K562 (cell line): ENCODE data around the gene RNASE7. TPM values are rescaled to one million over a fixed set of nuclear protein-coding genes. Genes with fewer than 3 reads are reported as not detected.

Experiments
- ATAC-seq: fragments of 200-7000 bp; cut with Tn5 transposase; 3 replicates; pipeline ENCODE4 v1.9.1; 2020; ENCODE audit warnings: moderate library complexity
- BruUV-seq: library from RNA; stranded (reverse); fragments of 400-500 nt; replicated peaks from 2 replicates; lab custom pipeline; 2021; lab: Mats Ljungman, UMichigan
- CTCF ChIA-PET: fragments of 300-600 bp; formaldehyde crosslinking; extraction: SDS; loops from one replicate; lab custom pipeline; 2021; ENCODE audit warnings: low intra/inter-chr PET ratio; lab: Yijun Ruan, JAX
- POLR2A ChIA-PET: fragments of 300-600, 350-650 bp; sonication (Branson Sonifier 250); formaldehyde crosslinking; extraction: SDS; loops from one replicate; lab custom pipeline; 2021; ENCODE audit warnings: antibody characterized with exemption, inconsistent platforms; lab: Yijun Ruan, JAX
- DNase-seq, 4 experiments: peaks; one replicate each; pipeline versions ENCODE4 v3.0.0 to v3.0.0-alpha.2; 2011 to 2018; ENCODE audit warnings: low spot score in 3 of 4, mixed read lengths in 3 of 4; ENCODE audit errors: extremely low read depth in 1 of 4
- FAIRE-seq: peaks from 2 replicates; lab custom pipeline; 2011; peaks lifted over from hg19 to GRCh38; lab: Jason Lieb, UNC
- H2AFZ ChIP-seq: 2 replicates; pipeline ENCODE4 v1.6.0; 2011; ENCODE audit warnings: low read depth, low read length, control low read depth, inconsistent platforms
- H3K27ac ChIP-seq: fragments of 200-600 bp; 3 replicates; pipeline ENCODE4 v1.8.0; 2011; ENCODE audit warnings: low read depth, mild to moderate bottlenecking, control low read depth, inconsistent platforms, low read length, moderate library complexity, mixed read lengths; ENCODE audit errors: extremely low read depth
- H3K27me3 ChIP-seq, 2 experiments: fragments of 300-600 bp in 1 of 2; 2 replicates in 1 of 2; 3 replicates in 1 of 2; pipeline versions ENCODE4 v1.6.0 to v1.8.0; 2011; ENCODE audit warnings: inconsistent platforms in 2 of 2, low read length in 2 of 2, mild to moderate bottlenecking in 1 of 2, mixed read lengths in 1 of 2, moderate library complexity in 1 of 2; ENCODE audit not compliant: control insufficient read depth in 2 of 2, insufficient read depth in 2 of 2
- H3K36me3 ChIP-seq: fragments of 300-600 bp; 3 replicates; pipeline ENCODE4 v1.8.0; 2011; ENCODE audit warnings: mild to moderate bottlenecking, low read length, inconsistent platforms; ENCODE audit not compliant: control insufficient read depth, insufficient read depth
- H3K4me1 ChIP-seq, 2 experiments: fragments of 200-600 bp in 1 of 2; replicated peaks in 1 of 2; 2 replicates in 1 of 2; 3 replicates in 1 of 2; pipeline versions ENCODE4 v1.5.1 to v1.8.0; 2011; ENCODE audit warnings: inconsistent platforms in 2 of 2, low read length in 2 of 2, mild to moderate bottlenecking in 1 of 2, mixed read lengths in 1 of 2, moderate library complexity in 1 of 2; ENCODE audit not compliant: control insufficient read depth in 2 of 2, insufficient read depth in 2 of 2
- H3K4me2 ChIP-seq: 2 replicates; pipeline ENCODE4 v1.6.1; 2011; ENCODE audit warnings: low read length, control low read depth, inconsistent platforms, mixed read lengths; ENCODE audit not compliant: insufficient read depth
- H3K4me3 ChIP-seq: fragments of 200-600 bp; sonication (generic), shearing (Covaris generic); 2 replicates; pipeline ENCODE4 v1.5.1; 2016; ENCODE audit warnings: control low read depth, inconsistent platforms
- H3K79me2 ChIP-seq: fragments of 200-600 bp; 3 replicates; pipeline ENCODE4 v1.8.0; 2011; ENCODE audit warnings: low read length, inconsistent platforms; ENCODE audit not compliant: control insufficient read depth, insufficient read depth
- H3K9ac ChIP-seq, 2 experiments: 2 replicates each; pipeline versions ENCODE4 v1.6.0 to v1.6.1; 2011; ENCODE audit warnings: low read depth in 2 of 2, low read length in 2 of 2, control low read depth in 1 of 2, inconsistent platforms in 1 of 2, mild to moderate bottlenecking in 1 of 2, mixed read lengths in 1 of 2; ENCODE audit not compliant: insufficient read depth in 1 of 2
- H3K9me1 ChIP-seq: one replicate; pipeline ENCODE4 v1.6.0; 2011; ENCODE audit warnings: inconsistent platforms, mild to moderate bottlenecking, low read length, moderate library complexity; ENCODE audit not compliant: control insufficient read depth, insufficient read depth
- H3K9me3 ChIP-seq: replicated peaks from 2 replicates; pipeline ENCODE4 v1.5.1; 2011; ENCODE audit warnings: low read depth, low read length, inconsistent platforms; ENCODE audit not compliant: control insufficient read depth, insufficient read depth
- H4K20me1 ChIP-seq: replicated peaks from 2 replicates; pipeline ENCODE4 v1.6.1; 2011; ENCODE audit warnings: low read length, inconsistent platforms, mixed read lengths; ENCODE audit not compliant: control insufficient read depth, insufficient read depth
- DACH1 ChIP-seq: fragments of 450-650 bp; IDR thresholded peaks from 2 replicates; pipeline ENCODE4 v1.6.1; 2018; ENCODE audit not compliant: partially characterized antibody
- HLTF ChIP-seq: fragments of 450-650 bp; IDR thresholded peaks from 2 replicates; pipeline ENCODE4 v1.6.1; 2016
- SIRT6 ChIP-seq: IDR thresholded peaks from one replicate; pipeline ENCODE4 v1.6.1; 2012; ENCODE audit warnings: low read depth, mild to moderate bottlenecking, control low read depth, inconsistent platforms, low read length, moderate library complexity
- TCF15 ChIP-seq: fragments of 250-450 bp; sonication (Bioruptor Pico); IDR thresholded peaks from 2 replicates; pipeline ENCODE4 v1.8.0; 2022; ENCODE audit warnings: moderate library complexity, mild to moderate bottlenecking, inconsistent platforms
- ZNF146 ChIP-seq: IDR thresholded peaks from one replicate; pipeline ENCODE4 v1.6.1; 2018; ENCODE audit warnings: missing compliant biosample characterization; ENCODE audit not compliant: unreplicated experiment
- WGBS: fragments of 100-300 bp; shearing (Covaris generic); methylation state at CpG from one replicate; pipeline ENCODE4 v1.1.6; 2016; ENCODE audit warnings: low coverage, mixed read lengths; ENCODE audit not compliant: insufficient coverage; ENCODE audit errors: missing lambda C conversion rate; 5-methylcytosine and 5-hydroxymethylcytosine counted together
- in situ Hi-C: fragments of 300-500 bp; cut with MboI; formaldehyde crosslinking; loops from 4 replicates; pipeline ENCODE4 v1.15.0; 2018; ENCODE audit warnings: inconsistent platforms, mixed read lengths
- intact Hi-C: fragments of 100-400 bp; cut with micrococcal nuclease; formaldehyde crosslinking; loops from 2 replicates; pipeline ENCODE4 v1.14.2; 2022
- polyA plus RNA-seq, 8 experiments: library from polyadenylated mRNA; depleted of rRNA in 4 of 8; stranded (reverse) in 5 of 8; unstranded in 3 of 8; fragments of >200 nt; fragmentation: Nextera tagmentation in 2 of 8; fragmentation: Illumina TruSeq in 1 of 8; extraction: Ambion mirVana in 2 of 8; extraction: Trizol in 1 of 8; gene quantifications; 2 replicates each; pipeline versions ENCODE4 v1.2.1 to v1.2.3, GENCODE V29; 2011 to 2014; ENCODE audit warnings: inconsistent platforms in 1 of 8, missing spikeins in 1 of 8
- total RNA-seq, 7 experiments: library from RNA; depleted of rRNA in 6 of 7; stranded (reverse); fragments of >200 nt in 6 of 7; fragmentation: Illumina TruSeq in 2 of 7; extraction: Trizol in 2 of 7; gene quantifications; 2 replicates each; pipeline versions ENCODE4 v1.2.1 to v1.2.3, GENCODE V29; 2011 to 2021; ENCODE audit warnings: low replicate concordance in 1 of 7
- TF ChIP-seq, protein P1 (sequence below): fragments of 250-450 bp; sonication (Bioruptor Pico); IDR thresholded peaks from 2 replicates; pipeline ENCODE4 v1.8.0; 2021; ENCODE audit warnings: moderate library complexity, mild to moderate bottlenecking, inconsistent platforms

Gene RNASE7
- total and polyA plus RNA-seq, 9 of the 15 experiments (the other 6 are each of a cell fraction or from before 2014, with no cell fraction given) = not detected

DNA sequence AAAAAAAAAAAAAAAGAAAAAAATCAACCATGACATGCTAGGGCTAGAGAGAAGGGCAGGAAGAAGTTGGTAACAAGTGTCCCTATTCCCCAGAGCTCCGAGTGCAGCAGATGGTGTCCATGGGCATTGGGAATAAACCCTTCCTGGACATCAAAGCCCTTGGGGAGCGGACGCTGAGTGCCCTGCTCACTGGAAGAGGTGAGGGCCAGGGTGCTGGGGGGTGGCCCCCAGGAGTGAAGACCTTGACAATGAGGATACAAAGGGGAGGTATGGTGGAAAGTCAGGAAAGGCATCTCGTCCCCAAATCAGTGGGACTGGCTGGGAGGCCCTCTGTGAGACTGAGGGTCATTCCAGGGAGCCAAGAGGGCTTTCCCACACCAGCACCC lies 44.7 kb downstream of the RNASE7 start:
- WGBS = 56% methylated on average over 3 of the region's 4 CpGs
- no peaks in the 10 kb centered on the region for H4K20me1 ChIP-seq
- no peaks in the 10 kb centered on the region for H3K9me1 ChIP-seq
- H3K9me3 ChIP-seq = no peaks in the 10 kb centered on the region
- CTCF ChIA-PET = interaction anchor here (0.7 kb wide), 1 partner anchor 19 kb away, joined by 3 read pairs; no protein-coding TSS in a partner anchor
- TF ChIP-seq ZNF146 (CRISPR knock-in tag) (no peak), DACH1 (no peak), HLTF (no peak), SIRT6 (no peak), TCF15 (CRISPR knock-in tag) (no peak)
- TF ChIP-seq, protein P1, sequence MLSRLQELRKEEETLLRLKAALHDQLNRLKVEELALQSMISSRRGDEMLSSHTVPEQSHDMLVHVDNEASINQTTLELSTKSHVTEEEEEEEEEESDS (CRISPR knock-in tag) = no peak
- no peak for FAIRE-seq
- no peaks in the 10 kb centered on the region for H3K79me2 ChIP-seq
- H3K36me3 ChIP-seq = 0 out of 3 replicates have a peak, but pooled peaks cover 2% of the 10 kb centered on the region
- no peak overlapping the region for H3K27ac ChIP-seq
- no TSS peak for BruUV-seq
- POLR2A ChIA-PET = interaction anchor here (0.6 to 1.5 kb wide), 4 partner anchors 12 to 98 kb away, joined by 3 to 4 read pairs (median 4); no protein-coding TSS in a partner anchor
- ATAC-seq = no peak
- peaks cover 0 to 16% of the 10 kb centered on the region in 2 experiments; a peak in 1 of 5 replicates for H3K4me1 ChIP-seq
- H3K4me2 ChIP-seq = no peak overlapping the region
- in situ Hi-C loops = no loop called here
- intact Hi-C loops = no loop called here
- H3K9ac ChIP-seq = no peak overlapping the region
- H3K27me3 ChIP-seq = no peaks in the 10 kb centered on the region
- no peak overlapping the region for H3K4me3 ChIP-seq
- no peak for DNase-seq
- no peak overlapping the region for H2AFZ ChIP-seq
